Limb (tissue), 2 donors: ENCODE measurements around the gene ZMYND15.
"Not testable (repeated sequence)": the region's sequence is repeated elsewhere in the genome, so short reads cannot be mapped to it uniquely, and the experiment has no call there.

ENCODE experiments used
- DNase-seq, 2 donors: peaks; one replicate each; pipeline ENCODE4 v3.0.0-alpha.2; 2016; ENCODE audit errors: extremely low spot score in 2 of 2

Gene ZMYND15, protein sequence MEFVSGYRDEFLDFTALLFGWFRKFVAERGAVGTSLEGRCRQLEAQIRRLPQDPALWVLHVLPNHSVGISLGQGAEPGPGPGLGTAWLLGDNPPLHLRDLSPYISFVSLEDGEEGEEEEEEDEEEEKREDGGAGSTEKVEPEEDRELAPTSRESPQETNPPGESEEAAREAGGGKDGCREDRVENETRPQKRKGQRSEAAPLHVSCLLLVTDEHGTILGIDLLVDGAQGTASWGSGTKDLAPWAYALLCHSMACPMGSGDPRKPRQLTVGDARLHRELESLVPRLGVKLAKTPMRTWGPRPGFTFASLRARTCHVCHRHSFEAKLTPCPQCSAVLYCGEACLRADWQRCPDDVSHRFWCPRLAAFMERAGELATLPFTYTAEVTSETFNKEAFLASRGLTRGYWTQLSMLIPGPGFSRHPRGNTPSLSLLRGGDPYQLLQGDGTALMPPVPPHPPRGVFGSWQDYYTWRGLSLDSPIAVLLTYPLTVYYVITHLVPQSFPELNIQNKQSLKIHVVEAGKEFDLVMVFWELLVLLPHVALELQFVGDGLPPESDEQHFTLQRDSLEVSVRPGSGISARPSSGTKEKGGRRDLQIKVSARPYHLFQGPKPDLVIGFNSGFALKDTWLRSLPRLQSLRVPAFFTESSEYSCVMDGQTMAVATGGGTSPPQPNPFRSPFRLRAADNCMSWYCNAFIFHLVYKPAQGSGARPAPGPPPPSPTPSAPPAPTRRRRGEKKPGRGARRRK

DNA sequence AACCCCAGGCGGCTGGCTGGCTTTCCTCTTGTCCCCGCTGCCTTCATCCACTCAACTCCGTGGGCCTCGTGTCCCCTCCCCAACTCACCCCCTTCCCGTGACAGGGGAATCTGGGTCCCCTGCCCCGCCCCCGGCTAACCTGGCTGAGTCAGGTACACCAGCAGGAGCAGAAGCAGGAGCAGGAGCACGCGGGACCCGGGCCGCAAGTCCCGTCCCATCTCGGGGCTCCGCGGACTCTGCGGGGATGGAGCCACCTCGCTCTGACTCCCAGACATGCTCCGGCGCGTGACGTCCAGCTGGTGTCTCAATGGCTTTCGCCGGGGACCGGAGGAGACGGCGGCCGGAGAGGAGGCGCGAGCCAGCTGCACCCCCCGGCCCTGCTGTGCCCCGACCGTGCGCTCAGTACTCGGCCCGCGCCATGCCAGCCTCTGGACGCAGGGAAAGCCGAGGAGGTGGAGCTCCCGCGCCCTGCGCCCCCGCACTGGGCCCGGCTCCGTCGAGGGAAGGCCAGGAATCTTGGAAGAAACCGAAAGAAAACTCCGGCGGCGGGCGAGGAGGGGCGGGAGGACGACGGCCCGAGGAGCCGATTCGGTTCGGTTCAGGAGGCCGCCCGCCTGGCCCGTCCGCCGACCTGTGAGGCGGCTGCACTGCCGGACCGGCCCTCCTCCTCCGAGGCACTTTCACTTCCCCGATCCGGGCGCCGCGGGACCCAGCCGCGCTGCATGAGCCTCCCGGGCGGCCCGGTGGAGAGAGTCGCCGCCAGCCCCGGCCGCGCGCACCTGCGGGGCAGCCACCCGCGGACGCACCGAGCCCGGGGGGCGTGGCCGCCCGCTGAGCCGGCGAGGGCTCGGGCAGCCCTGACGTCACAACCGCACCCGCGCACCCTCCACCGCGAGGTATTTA is at the start of gene ZMYND15, which contains the start of gene CXCL16:
Gene ZMYND15 (plus strand): TSS at position 712 of the 903 bp plus-strand sequence. CDS start 716 bp downstream, outside the sequence.
Gene CXCL16 (minus strand): TSS at position 807 of the 903 bp plus-strand sequence. CDS start 589 bp downstream, at position 218.
- DNase-seq: peak in 1 of 2 donors; percentile 61

DNA sequence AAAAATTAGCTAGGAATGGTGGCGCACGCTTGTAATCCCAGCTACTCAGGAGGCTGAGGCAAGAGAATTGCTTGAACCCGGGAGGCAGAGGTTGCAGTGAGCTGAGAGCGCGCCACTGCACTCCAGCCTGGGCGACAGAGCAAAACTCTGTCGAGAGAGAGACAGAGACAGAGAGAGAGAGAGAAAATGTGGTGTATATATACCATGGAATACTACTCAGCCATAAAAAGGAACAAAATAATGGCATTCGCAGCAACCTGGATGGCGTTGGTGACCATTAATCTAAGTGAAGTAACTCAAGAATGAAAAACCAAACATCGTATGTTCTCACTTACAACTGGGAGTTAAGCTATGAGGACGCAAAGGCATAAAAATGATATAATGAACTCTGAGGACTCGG is 49.8 kb upstream of the ZMYND15 start:
- not testable (repeated sequence) for DNase-seq

DNA sequence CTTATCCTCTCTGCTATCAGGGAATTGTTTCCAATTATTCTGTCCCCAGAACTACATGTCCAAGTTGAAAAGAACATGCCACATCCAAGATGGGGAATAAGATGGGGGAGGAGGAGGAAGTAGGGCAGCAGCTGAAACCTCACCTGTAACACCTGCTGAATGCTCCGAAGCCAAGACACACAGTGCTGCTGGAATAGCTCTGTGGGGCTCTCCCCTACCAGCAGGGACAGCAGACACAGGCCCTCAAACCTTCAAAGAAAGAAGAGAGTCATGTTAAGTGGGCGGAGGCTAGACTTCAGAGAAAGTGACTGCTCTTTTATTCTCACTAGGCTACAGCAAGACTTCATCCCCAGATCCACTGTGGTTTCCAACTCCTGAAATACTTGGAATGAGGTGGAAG is 48.9 kb upstream of the ZMYND15 start:
- DNase-seq: no peak

DNA sequence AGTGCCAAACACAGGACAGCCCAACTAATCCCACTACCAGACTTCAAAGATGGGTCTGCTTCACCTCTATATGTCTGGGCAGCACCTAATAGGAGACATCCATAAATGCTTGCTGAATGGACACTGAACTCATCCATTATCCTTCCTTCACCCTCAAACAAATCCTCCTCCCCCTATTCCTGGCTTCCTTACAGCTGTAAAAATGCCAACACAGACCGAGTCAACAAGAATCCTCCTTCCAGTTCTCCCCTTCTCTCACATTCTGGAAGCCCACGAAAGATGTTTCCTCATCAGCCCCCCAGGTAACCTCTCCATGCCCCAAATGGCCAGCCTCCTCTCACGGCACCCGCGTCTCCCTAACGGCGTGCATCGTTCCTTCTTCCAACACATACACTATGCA is 47.9 kb upstream of the ZMYND15 start:
- no peak for DNase-seq

DNA sequence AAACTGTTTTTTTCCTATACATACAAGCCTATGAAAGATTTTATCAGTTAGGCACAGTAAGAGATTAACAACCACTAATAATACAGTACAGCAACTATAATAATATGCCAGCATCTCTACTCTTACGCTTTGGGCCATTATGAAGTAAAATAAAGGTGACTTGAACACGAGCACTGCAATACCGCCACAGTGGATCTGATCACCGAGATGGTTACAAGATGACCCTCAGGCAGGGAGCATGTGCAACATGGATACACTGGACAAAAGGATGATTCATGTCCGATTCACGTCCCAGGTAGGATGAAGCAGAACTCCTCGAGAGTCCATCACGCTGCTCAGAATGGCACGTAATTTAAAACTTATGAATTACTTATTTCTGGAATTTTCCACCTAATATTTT is 46.2 kb upstream of the ZMYND15 start:
- no peak for DNase-seq

DNA sequence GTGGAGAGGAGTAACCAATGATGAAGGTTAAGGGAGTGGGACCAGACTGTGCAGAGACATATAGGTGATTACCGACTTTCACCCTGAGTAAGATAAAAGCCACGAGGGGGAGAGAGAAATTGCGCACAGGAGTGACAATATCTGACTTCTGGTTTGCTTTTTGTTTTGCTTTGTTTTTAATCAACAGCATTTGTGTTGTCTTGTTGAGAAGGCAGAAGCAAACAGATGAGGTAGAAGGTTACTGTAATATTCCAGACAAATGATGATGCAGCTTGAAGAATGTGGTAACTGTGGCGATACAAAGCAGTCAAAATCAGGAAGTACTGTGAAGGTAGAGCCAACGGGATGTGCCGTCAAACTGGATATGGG is 43.2 kb upstream of the ZMYND15 start:
- no peak for DNase-seq

DNA sequence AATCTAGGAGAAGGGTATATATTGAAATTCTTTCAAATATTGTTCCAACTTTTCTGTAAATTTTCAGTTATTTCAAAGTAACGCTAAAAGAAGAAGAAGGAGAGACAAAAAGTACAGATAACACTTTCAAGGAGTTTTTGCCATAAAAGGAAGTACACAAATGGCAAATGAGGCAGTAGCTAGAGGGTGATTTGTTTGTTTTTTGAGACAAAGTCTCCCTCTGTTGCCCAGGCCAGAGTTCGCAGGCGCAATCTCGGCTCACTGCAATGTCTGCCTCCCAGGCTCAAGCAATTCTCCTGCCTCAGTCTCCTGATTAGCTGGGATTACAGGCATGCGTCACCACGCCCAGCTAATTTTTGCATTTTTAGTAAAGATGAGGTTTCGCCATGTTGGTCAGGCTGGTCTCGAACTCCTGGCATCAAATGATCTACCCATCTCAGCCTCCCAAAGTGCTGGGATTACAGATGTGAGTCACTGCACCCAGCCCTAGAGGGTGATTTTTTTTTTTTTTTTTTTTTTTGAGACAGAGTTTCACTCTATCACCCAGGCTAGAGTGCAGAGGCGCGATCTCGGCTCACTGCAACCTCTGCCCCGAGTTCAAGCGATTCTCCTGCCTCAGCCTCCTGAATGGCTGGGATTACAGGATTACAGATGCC is 40.1 kb upstream of the ZMYND15 start:
- DNase-seq: not testable (repeated sequence)

DNA sequence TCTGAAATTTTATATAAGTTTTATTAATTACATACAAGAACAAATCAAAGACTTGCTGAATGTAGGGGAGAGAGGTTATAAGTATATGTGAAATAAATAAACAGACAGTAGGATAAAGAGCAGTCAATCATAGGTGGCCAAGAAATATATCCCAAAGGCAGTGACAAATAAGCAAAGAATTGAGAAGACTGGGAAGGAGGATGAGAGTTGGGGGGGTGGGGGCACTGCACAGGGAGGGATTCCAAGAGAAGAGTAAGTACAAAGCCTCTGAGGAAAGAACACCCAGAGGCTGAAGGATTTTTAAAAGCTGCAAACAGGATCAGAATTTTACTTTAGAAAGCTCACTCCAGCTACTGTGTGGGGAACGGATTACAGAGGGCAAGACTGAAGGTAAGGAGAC is 38.5 kb upstream of the ZMYND15 start:
- DNase-seq: no peak

DNA sequence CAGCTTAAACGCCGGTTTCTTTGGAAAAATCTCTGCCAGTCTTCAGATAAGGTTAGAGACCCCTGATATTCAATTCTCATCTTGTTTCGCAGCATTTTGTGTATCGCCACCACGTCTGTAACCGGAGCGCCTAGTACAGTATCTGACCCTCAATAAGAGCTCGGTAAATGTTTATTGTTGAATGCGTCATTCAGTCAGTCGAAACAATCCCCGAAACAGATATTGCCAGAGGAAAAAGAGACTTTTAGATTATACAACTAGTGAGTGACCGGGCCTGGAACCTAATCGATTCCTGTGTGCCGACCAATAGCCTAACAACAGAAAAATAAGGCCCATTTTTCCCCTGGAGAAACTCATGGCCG is 36.3 kb upstream of the ZMYND15 start:
- no peak for DNase-seq

DNA sequence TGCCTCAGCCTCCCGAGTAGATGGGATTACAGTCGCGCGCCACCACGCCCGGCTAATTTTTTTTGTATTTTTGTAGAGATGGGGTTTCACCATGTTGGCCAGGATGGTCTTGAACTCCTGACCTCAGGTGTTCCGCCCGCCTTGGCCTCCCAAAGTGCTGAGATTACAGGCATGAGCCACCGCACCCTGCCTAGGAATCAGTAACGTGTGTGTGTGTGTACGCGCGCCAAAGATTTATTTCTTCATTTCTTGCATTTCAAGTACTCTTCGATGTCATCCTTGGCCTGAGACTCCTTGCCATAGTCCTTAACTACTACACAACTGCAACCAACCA is 35.1 kb upstream of the ZMYND15 start:
- DNase-seq: not testable (repeated sequence)

DNA sequence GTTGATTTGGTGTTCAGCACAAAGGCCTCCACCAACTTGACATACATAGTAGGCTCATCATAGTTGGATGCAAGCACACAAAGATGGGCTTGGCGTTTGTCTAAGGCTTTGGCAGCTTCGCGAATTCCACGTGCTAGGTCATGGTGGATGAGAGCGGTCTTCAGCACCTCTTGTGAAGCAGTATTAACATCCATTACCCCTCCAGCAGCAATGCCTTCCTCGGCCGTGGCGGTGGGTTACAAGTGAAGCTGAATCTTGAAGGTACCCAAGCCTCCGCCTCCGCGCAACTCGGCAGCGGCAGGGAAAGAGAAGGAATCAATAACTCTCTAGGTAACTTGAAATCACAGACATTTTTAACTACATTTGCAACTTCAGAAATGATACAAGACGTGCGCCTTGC is 34.6 kb upstream of the ZMYND15 start:
- DNase-seq: no peak

DNA sequence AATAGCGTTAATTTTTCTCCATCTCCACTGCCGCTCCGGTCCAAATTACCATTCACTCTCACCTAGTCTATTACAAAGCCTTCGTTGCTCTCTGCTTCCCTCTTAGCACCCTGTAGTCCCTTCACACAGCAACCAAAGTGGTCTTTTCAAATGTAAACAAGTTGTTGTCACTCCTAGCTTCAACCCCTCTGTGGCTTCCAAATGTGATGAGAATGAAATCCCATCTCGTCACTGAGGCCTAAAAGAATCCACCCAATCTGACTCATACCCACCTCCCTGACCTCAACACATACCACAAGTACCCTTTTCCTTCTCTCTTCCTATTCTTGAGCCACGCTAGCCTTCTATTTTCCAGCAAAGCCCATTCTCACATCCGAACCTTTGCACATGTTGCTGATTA is 33.5 kb upstream of the ZMYND15 start:
- no peak for DNase-seq

DNA sequence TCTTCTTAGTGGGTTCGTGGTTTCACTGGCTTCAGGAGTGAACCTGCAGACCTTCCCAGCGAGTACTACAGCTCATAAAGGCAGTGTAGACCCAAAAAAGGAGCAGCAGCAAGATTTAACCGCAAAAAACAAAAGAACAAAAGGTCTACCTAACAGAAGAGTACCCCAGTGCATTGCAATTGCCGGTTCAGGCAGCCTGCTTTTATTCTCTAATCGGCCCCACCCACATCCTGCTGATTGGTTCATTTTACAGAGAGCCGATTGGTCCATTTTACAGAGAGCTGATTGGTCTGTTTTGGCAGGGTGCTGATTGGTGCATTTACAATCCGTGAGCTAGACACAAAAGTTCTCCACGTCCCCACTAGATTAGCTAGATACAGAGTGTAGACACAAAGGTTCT is 31.2 kb upstream of the ZMYND15 start:
- DNase-seq: no peak

DNA sequence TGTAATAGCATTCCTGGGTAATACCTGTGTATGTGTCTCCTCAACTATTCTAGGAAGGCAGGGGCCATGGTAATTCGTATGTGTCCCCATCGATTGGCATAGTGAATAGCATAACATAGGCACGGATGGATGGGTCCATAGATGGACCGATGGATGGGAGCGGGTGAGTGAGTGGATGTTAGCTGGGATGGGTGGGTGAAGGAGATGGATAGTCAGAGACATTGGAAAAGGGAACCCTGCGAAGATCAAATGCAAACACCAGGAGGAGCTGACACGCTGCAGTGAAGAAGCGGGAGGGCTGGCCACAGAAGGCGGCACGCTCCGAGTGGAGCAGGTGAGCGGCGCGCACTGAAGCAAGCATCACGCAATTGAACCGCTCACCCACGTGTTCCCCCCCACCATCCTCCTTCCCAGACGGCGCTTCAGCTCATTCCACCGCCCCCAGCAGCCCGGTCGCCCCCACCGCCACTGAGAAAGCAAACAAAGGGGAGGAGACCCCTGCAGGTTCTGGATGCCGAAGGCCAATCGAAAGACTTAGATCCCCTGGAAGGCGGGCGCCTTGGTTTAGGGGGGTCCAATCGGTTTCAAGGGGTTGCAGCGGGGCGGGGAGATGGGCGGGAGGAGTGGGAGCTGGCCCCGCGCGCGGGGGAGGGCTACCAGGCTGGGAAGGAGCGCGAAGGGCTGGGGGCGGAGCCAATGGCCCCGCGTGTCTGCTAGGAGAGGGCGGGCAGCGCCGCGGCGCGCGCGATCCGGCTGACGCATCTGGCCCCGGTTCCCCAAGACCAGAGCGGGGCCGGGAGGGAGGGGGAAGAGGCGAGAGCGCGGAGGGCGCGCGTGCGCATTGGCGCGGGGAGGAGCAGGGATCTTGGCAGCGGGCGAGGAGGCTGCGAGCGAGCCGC is 29.6 kb upstream of the ZMYND15 start, which contains the start of gene ARRB2:
Gene ARRB2 (plus strand): TSS at position 839 of the 899 bp plus-strand sequence. CDS start 90 bp downstream, outside the sequence.
- peak; percentile 98 to 99 for DNase-seq

DNA sequence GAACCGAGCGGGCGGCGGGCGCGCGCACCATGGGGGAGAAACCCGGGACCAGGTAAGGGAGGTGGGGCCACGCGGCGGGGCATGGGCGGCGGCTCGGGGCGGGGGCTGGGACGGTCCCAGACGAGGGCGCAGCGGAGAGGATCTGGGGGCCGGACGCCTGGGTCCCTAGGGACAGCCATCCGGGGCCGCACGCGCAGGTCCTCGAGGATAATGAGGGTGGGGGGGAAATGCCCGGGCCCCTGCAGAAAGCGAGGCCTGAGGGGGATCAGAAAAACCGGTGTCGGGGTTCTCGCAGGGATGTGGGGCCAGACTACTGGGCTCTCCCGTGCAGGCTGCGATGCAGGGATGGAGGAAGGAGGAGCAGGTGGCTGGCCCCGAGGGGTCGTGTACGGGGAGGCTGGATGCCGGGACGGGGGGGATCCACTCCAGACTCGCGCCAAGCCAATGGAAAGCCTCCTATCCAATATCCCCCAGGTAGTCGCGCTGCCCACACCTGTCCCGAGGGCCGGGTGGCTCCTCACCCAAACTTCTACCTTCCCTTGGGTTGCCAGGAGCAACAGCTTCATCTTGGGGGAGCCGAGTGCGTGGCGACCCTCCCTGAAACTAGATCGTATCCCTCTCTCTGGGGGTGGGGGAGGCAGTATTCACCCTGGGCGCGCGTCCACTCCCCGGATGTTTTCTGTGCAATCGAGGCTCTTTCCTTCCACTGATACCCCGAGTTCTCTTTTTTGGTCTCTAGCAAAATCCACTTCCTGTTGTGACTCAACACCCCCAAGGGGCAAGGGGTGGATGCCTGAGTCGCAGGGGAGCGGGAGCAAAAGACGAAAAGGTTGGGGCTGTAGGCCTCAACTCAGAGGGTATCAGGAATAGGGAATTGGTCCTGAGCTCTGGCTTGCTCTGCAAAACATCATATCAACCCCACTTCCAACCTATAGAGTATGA is 28.7 kb upstream of the ZMYND15 start:
- DNase-seq: no peak

DNA sequence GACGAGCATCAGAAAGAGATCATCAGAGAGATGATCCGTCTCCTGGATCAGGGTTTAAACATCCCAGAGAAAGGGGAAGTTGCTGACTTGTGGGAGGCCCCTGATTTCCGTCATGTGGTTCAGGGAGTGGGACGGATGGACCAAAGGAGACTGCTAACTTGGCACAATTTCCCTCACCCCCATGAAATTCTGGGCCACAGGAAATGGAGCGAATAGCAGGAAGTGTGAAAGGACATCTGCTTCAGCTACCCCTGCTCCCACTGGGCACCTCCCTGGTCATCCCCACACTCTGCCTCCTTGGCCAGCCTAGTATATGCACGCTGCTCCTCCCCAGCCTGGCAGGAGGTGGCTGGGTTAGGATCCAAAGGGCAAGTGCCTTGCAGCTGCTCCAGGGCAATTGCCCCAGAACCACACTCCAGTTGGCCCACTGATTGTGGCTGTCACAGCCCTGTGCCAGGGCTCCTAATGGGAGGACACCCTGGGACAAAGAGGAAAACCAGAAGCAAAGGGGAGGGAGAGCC is 27.9 kb upstream of the ZMYND15 start:
- no peak for DNase-seq

DNA sequence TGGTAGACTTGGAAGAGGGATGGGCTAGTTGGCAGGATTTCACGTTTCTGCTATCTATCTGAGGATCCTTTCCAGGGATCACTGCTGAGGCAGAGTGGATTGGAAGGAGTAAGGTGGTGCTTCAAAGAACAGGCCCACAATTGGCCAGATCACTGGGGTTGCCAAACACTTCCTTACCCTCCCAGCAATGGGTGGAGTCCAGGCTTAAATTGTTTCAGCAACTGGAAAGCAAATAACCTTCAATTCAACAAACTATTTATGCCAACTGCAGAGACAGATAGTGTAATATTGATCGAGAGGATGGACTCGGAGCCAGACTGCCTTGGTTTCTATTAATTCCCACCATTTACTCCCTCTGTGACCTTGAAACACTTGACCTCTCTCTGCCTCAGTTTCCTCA is 27.1 kb upstream of the ZMYND15 start:
- DNase-seq: no peak

DNA sequence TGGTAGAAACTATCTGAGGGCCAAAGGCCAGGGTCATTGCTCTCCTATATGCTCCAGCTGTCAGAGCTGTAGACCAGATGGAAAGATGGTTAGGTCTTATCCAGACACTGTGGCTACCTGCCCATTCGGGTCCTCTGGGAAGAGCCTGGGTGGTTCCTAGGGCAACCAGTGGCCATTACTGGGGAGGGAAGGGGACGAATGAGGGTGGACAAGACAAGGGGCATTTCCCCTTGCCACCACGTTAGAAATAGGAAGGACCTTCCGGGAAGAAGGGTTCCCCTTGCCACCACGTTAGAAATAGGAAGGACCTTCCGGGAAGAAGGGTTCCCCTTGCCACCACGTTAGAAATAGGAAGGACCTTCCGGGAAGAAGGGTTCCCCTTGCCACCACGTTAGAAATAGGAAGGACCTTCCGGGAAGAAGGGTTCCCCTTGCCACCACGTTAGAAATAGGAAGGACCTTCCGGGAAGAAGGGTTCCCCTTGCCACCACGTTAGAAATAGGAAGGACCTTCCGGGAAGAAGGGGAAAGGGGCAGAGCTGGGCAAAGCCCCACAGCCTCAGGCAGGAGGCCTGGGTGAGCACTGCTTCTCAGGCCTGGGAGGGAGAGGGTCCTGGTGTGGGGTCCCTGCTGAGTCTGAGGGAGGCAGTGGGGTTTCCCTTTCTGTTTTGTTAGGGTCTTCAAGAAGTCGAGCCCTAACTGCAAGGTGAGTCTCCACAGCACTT is 25.1 kb upstream of the ZMYND15 start:
- DNase-seq: not testable (repeated sequence)
